8988T (cell line): ENCODE data around the gene GLTP.
"Not testable (repeated sequence)": the region's sequence is repeated elsewhere in the genome, so short reads cannot be mapped to it uniquely, and the experiment has no call there.

Source experiments
- DNase-seq: peaks from one replicate; pipeline ENCODE4 v3.0.0; 2011

GLTP gene

DNA sequence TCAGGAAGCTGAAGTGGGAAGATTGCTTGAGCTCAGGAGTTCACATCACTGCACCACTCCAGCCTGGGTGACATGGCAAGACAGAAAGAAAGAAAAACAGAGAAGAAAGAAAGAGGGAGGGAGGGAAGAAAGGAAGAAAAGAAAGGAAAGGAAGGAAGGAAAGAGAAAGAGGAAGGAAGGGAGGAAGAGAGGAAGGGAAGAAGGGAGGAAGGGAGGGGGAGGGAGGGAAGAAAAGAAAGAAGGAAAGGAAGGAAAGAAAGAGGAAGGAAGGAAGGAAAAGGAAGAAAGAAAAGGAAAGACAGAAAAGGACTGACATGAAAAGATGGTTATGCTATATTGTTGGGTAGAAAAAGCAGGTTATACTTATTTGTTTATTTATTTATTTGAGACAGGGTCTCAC lies 3.9 kb downstream of the GLTP start:
- DNase-seq = no peak

DNA sequence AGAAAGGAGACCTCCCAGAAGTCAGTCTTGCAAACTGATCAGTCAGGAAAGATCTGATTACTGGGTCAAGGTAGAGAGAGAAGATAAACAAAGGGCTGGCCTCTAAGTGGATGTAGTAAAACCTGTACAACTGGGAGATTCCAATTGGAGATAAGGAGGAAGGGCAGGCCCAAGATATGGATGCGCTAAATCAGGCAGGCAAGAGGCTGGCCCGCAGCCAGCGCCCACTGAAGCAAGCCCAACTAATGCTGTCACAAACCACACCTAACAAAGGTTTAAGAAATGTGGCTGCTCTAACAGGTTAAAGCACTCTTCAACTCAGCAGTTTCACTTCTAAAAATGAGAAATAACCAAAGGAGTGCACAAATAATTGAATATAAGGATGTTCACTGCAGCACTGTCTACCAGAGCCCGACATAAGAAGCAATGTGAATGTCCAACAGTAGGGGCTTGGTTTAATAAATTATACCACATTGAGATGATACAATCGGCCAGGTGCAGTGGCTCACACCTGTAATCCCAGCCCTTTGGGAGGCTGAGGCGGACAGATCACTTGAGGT lies 4.7 kb downstream of the GLTP start:
- DNase-seq = no peak

DNA sequence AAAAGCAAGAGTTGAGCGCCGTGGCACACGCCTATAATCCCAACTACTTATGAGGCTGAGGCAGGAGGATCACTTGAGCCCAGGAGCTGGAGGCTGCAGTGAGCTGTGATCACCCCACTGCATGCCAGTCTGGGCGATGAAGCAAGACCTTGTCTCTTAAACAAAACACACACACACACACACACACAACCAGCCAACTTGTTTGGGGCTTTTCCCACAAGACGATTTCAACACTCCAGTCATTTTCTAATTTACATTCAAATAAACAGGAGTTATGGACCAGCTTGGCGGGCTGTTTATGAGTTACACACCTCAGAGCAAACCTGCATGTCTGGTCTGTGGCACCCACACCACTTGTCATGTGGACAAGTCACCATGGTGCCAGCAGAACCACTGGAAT lies 6.7 kb downstream of the GLTP start:
- no peak for DNase-seq

DNA sequence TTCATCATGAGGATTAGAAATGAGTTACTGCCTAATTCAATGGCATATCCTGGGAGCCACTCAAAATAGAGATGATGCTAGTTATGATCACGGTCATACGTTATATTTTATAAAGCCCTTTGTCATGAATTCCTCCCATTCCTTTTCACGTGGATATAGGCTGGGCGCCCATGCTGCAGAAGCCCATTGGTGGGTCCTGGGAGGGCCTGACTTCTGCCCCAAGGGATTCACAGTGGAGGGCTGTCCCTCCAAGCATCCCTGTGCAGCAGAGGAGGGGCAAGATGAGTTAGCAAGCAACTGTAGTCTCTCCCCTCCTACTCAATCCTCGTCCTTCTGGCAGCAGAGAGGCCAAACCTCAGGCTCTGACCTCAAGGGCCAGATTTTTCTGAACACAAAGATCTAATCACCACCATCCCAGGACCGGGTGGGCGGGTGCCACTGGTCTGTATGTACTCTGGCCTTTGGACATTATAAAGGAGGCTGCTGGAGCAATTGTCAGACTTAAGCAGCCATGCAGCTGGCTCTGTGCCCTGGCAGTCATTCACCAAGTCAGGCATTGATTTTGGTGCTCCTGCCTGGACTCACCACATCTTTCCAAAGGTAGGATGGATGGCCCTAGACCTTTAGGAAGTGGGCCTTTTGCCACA lies 8.6 kb downstream of the GLTP start:
- DNase-seq = no peak

DNA sequence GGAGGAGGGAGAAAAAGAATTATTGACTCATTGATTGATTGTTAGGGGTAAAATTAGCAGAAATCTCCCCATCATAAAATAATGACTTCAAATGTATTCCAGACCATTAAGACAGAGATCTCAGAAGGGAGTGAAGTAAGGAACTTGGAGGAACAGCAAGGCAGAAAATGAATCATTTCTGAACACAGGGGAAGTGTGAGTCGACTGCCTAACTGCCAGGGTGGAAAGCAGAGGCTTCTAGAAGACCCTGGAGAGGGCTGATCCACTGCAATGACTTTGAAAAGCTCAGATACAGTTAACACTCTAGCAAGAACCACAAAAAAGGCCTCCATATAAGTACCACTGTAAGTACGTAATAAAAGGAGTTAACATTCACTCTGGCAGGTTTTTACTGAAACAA lies 9.7 kb downstream of the GLTP start:
- DNase-seq = no peak

DNA sequence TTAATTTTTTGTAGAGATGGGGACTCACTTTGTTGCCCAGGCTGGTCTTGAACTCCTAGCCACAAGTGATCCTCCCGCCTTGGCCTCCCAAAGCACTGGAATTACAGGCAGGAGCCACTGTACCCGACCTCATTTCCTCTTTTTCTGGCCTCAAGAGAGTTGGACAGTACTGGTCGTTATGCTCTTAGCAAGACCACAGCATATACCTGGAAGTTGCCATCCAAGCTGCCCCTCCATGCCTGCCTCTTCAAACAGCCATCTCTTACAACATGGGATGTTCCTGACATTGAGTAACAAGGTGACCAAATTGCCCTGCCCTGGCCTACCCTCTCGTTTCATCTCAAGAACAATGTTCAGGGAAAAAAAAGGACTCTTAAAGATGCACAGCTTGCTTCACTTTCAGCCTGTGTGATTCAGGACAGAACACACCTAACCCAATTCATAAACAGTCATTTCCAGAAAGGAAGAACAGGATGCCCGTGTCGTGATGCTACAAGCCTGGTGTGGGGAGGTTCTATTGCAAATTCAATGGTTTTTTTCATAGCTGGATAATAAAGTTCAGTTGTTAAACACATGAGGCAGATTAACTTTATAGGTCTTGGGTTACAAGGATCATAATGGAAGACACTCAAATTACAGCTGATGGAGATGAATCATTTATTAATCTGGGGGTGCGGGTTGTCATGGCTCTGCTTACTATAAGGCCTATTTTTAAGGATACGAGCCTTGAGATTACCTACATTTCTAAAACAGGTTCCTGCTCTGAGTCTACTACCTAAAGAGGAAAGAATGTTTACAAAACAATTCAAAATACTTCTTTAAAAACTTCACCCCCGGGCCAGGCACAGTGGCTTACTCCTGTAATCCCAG lies 11.9 kb downstream of the GLTP start:
- DNase-seq = no peak

DNA sequence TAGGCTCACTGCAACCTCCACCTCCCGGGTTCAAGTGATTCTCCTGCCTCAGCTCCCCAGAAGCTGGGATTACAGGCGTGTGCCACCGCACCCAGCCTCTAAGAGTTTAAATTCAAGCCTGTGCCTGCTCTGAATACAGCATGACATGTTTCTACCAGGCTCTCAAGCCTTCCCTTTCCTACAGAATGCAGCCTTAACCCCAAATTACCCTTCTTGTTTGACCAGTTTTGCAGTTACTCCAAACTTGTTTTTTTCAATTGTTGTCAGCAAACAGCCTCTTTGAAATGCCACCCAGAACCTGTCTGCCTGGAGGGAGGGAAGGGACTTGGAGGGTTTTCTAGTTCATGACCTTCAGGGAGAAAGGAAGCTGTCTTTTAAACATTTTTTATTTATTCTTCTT lies 15.4 kb downstream of the GLTP start:
- DNase-seq = no peak

DNA sequence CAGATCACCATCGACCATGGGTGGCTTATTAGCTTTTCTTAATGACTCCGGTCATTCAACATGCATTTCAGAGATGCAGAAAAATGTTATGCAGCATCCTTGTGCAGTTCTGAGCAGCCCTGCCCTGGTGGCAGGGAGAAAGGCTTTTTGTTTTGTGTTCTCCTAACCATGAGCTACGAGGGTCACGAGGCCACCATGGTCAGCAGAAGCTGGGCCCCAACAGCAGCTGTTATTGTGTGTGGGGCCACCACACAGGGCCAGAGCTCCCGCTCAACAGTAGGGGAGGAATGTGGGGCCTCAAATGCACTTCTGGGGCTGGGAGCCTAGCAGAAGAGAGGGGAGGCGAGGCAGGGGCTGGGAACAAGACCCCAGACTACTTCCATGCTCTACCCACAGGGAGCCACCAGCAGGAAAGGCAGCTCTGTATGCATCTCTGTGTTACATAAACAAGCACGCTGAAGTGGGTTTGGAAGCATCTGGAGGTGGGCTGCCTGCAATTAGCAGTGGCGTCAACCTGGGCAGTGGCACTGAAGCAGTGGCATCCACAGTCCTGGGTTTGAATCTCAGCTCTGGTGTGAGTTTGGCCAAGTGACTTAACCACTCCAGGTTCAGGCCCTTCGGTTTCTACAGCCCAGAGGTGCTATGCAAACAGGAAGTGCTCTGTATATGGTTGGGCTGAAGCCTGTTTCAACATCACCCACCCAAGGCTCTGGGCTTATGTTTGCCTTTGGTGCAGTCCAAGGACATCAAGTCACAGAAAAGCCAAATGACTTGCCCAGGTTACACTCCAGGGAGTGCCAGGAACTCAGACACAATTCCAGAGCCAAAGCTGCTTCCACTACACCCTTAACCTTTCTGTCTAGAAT lies 16.3 kb downstream of the GLTP start:
- no peak for DNase-seq

DNA sequence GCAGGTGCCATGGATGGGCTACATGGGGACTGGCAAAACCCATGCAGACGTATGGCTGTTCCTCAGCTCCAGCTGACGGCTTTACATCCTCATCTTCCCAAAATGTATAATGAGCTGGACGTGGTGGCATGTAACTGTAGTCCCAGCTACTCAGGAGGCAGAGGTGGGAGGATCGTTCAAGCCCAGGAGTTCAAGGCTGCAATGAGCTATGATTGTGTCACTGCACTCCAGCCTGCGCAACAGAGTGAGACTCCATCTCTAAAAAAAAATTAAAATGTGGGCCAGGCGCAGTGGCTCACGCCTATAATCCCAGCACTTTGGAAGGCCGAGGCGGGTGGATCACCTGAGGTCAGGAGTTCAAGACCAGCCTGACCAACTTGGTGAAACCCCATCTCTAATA lies 17.9 kb downstream of the GLTP start:
- not testable (repeated sequence) for DNase-seq

DNA sequence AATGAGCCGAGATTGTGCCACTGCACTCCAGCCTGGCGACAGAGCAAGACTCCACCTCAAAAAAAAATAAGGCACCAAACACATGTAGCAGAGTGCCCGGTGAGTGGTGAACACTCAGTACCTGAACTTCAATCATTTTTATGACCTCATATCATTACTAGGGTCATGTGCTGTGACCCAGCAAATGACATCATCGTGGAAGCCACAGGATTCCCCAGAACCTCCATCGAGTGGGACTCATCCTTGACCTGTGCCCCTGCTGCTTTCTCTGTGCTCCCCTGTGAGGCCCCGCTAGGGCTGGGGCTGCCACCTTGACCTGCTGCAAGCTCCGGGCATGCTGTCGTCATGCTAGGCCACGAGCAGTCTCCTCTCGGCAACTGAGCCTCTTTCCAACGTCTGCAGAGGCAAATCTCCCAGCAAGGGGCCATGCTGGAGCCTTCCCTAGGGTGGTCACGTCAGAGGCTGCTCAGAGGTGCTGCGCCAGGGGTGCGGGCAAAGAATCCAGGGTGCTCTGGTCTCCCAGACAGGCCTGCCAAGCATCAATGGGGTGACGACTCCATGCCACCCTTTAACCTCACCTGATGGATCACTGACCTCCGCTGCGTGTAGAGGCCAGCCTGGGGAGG lies 18.5 kb downstream of the GLTP start:
- no peak for DNase-seq

DNA sequence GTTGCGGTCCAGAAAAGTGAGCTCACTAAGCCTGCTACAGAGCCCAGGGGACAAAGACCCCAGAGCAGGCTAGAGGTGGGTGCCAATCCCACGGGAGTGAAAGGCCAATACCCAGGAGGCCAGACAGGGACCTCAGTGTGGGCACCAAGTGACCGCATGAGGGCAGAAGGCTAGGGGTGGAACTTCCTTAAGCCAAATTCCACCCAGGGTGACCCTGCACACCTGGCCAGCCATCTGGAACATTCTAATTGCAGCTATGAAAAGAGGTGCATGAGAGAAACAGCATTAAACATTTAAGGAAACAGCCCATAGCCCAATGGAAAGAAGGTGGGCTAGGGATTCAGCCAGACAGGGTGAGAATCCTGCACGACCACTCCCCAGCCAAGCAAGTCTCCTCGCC lies 19.4 kb downstream of the GLTP start:
- no peak for DNase-seq

DNA sequence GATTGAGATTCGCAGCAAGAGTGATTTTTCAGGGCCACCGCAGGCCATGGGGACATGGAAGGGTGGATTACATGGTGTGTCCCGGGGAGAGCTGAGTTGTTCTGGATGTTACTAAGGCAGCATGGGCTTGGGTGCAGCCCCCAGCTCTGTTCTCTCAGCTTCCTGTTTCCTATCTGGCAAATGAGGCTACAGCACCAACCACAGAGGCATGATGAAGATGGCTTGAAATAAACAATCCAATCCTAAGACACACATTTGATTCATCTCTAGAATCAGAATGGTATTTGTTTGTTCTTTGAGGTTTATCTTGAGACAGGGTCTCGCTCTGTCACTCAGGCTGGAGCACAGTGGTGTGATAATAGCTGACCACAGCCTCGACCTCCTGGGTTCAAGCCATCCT lies 21.6 kb downstream of the GLTP start:
- DNase-seq = no peak

DNA sequence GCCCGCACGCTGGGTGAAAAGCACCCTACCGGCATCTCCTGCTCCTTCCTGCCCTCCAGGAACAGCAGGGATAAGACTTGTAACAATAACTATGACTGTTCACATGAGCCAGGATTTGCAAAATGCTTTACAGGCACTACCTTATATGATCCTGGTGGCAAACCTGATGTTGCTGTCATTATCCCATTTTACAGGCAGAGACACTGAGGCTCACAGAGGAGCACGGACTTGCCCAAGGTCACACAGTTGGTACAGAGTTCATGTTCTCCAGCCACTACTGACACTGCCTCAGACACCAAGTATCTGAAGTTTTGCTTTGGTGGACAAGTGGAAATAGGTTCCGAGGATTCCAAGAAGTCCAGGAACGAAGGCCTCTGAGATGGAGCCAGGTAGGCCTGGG lies 22.6 kb downstream of the GLTP start:
- DNase-seq = no peak

DNA sequence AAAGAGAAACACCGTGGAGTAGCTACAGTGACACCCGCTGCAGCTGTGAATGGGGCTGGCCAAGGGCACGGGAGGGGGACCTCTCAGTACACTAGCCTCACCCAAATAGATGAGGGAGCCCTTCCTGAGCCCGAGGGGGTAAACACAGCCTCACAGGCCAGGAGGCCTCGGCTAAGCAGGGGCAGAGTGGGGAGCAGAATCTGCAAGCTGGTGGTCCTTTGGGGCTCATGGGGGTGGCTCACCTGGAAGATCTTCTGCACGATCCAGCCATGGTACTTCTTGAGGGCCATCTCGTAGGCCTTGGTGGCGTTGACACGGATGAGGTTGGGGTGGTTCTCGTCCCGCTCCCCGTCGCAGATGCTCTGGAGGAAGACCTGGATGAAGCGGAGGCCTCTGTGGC lies 25.0 kb downstream of the GLTP start:
- DNase-seq = no peak

DNA sequence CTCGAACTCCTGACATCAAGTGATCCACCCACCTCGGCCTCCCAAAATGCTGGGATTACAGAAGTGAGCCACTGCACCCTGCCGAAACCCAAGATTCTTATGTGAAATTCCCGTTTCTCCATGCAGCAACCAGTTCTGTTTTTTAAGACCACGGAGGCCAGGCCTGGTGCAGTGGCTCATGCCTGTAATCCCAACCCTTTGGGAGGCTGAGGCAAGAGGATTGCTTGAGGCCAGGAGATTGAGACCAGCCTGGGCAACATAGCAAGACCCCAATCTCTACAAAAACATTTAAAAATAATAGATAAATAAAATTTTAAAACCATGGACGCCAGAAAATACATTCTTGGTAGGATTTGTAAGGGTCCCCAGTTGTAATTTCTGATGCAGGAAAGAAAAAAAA lies 29.8 kb downstream of the GLTP start:
- not testable (repeated sequence) for DNase-seq

DNA sequence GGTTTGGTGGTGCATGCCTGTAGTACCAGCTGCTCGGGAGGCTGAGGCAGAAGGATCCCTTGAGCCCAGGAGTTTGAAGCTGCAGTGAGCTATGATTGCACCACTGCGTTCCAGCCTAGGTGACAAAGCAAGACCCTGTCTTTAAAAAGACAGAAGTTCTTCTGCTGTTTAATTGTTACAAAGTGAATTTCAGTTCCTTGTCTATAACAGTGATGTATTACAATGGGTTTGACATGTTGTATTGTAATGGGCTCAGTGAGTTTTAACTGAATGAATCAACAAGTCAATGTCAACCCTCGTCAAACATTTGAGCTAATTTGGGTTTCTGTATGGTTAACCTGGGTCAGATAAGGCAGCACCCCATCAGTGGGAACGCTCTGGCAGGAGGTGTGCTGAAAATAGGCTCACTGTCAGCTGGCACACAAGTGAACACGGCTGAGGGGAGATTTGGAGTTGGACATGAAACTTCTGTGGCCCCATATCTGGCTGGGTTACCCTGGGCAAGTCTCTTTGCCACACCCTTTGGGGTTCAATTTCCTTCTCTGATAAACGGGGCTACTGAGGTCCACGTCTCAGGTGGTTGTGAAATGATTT lies 33.1 kb downstream of the GLTP start:
- no peak for DNase-seq

DNA sequence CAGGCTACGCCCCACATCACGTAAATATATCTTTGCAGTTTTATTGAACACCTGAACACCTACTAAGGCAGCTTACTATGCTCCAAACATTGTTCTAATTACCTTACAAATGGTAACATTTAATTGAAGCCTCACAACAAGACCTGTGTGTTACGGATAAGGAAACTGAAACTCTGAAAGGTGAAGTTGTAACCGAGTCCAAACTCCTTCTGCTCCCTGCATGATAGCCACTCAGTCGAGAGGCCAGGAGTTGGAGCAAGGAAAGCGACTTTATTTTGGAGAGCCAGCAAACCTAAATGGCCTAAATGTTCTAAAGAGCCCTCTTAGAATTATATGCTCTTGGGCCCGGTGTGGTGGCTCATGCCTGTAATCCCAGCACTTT lies 34.5 kb downstream of the GLTP start:
- no peak for DNase-seq

DNA sequence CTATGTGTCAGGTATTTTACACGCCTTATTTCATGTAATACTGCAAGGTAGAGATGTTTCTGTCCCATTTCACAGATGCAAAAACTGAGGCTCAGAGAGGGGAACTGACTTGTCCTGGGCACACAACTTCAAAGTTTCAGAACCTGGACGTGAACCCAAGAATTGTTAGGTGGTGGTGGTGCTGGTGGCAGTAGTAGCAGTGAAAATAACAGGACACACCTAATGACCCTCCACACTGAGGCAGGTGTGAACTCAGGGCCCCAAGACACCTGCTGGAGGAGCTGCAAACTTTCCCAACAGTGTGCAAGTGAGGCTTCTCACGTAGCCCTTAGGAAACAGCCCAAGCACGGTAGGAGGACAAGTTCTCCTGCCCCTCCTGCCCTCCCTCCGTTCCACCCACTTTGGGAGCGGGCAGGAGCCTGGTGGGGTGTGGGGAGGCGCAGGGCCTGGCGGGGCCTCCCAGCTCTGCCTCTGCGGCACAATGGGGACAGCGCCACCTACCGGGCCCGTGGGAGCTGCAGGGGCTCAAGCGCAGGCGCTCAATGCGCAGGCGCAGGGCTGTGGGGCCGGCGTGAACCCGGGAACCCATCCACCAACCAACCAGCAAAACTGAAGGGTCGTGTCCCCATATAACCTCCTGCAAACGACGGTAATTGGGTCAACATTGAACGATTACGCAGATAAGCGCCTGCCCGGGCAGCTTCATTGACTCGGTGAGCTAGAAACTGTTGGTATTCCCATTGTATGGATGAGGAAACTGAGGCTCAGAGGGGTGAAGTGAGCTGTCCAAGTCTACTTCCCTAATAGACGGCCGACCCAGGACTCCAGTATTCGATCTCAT lies 35.1 kb downstream of the GLTP start:
- DNase-seq = peak; percentile 92

DNA sequence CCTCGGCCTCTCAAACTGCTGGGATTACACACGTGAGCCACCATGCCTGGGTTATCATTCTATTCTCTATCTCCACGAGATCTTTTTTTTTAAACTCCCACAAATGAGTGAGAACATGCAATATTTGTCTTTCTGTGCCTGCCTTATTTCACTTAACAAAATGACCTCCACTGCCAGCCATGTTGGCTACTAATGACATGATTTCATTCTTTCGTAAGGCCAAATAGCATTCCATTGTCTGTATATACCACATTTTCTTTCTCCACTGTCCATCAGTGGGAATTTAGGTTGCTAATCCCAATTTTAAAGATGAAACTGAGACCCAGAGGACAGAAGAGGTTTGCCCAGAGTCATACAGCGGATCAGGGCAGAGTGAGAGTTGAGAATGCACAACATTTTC lies 36.2 kb downstream of the GLTP start:
- DNase-seq = no peak

DNA sequence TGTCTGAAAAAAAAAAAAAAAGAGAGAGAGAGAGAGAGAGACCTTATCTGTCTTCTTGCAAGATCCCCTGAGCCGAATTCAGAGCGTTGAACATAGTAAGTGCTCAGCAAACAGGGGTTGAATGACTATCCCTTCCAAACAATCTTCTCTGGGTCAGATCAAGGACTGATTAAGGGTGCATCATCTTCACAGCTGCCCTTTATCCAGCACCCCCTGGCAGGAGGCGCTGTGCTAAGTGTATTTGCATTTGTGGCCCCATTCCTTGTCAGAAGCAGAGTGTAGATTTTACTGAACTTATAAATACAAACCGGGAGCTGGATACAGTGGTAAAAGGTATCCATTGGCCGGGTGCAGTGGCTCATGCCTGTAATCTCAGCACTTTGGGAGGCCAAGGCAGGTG lies 38.3 kb downstream of the GLTP start:
- DNase-seq = no peak

DNA sequence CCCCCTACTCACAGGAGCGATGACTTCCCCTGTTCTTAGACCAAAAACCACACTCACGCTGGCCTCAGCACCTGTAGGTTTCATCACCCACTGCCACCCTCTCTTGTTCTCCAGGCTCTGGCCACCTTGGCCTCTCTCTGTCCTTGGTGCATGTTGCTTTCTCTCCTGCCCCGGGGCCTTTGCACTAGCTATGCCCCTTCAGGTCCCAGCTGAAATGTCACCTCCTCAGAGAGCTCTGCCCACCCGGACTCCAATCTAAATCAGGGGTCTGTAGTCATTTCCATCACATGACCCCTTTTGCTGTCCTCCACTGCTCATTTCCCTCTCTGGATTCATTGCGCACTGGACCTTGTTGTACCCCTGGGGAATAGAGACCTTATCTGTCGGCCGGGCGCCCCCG lies 39.0 kb downstream of the GLTP start:
- DNase-seq = no peak
